ENCODE results near the gene ST3GAL3. TPM values are rescaled to one million over a fixed set of nuclear protein-coding genes. Genes with fewer than 3 reads are reported as not detected.

ST3GAL3 gene
- total and polyA plus RNA-seq, 10 of the 15 experiments (the other 5 are each of a cell fraction or from before 2014, with no cell fraction given): 1.2 to 19.3 (median 11.0) TPM

DNA sequence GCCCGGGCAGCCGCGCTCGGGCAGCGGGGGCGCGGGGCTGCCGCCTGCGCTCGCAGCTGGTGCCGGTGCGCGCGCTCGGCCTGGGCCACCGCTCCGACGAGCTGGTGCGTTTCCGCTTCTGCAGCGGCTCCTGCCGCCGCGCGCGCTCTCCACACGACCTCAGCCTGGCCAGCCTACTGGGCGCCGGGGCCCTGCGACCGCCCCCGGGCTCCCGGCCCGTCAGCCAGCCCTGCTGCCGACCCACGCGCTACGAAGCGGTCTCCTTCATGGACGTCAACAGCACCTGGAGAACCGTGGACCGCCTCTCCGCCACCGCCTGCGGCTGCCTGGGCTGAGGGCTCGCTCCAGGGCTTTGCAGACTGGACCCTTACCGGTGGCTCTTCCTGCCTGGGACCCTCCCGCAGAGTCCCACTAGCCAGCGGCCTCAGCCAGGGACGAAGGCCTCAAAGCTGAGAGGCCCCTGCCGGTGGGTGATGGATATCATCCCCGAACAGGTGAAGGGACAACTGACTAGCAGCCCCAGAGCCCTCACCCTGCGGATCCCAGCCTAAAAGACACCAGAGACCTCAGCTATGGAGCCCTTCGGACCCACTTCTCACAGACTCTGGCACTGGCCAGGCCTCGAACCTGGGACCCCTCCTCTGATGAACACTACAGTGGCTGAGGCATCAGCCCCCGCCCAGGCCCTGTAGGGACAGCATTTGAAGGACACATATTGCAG is 229.3 kb downstream of the ST3GAL3 start:
- peak; percentile 17; the same call in 1 of the 3 replicates for ATAC-seq
- ChIA-PET POLR2A (interaction anchor here (0.6 kb wide), 1 partner anchor 57 kb away, joined by 3 read pairs; no protein-coding TSS in a partner anchor), CTCF (interaction anchor here (0.8 to 19.3 kb wide), 4 partner anchors 173 to 408 kb away, joined by 4 to 1117 read pairs (median 71); partner anchors contain the start of gene KDM4A), RAD21 (ENCODE audit: unreplicated experiment) (interaction anchor here (1.4 to 13.3 kb wide), 3 partner anchors 8 to 170 kb away, joined by 3 to 587 read pairs (median 54); partner anchors contain the start of gene IPO13), SMC1A (ENCODE audit: uncharacterized antibody, unreplicated experiment) (interaction anchor here (1.5 to 8.7 kb wide), 3 partner anchors 83 to 287 kb away, joined by 3 to 481 read pairs (median 6); partner anchors contain the start of gene KDM4A)
- FAIRE-seq: no peak
- peaks cover 11% of the 10 kb centered on the region for H3K4me1 ChIP-seq (ENCODE audit: control insufficient read depth, insufficient read depth, low read length)
- H3K9ac ChIP-seq (ENCODE audit: control insufficient read depth, insufficient read depth, low read length): no peak overlapping the region
- H3K27ac ChIP-seq (ENCODE audit: control insufficient read depth, insufficient read depth): no peak overlapping the region
- no peaks in the 10 kb centered on the region for H4K20me1 ChIP-seq (ENCODE audit: control insufficient read depth, insufficient read depth)
- intact Hi-C loops (cut with micrococcal nuclease; ENCODE audit: unreplicated experiment): no loop called here
- H3K36me3 ChIP-seq (ENCODE audit: control insufficient read depth in 2 of 2, insufficient read depth in 2 of 2, low read length in 1 of 2): no peaks in the 10 kb centered on the region
- no TSS peak for BruUV-seq (replicated peaks)
- no peaks in the 10 kb centered on the region for H3K79me2 ChIP-seq (ENCODE audit: control insufficient read depth, insufficient read depth, low read length)
- TF ChIP-seq, protein P1, sequence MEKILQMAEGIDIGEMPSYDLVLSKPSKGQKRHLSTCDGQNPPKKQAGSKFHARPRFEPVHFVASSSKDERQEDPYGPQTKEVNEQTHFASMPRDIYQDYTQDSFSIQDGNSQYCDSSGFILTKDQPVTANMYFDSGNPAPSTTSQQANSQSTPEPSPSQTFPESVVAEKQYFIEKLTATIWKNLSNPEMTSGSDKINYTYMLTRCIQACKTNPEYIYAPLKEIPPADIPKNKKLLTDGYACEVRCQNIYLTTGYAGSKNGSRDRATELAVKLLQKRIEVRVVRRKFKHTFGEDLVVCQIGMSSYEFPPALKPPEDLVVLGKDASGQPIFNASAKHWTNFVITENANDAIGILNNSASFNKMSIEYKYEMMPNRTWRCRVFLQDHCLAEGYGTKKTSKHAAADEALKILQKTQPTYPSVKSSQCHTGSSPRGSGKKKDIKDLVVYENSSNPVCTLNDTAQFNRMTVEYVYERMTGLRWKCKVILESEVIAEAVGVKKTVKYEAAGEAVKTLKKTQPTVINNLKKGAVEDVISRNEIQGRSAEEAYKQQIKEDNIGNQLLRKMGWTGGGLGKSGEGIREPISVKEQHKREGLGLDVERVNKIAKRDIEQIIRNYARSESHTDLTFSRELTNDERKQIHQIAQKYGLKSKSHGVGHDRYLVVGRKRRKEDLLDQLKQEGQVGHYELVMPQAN (conservative IDR thresholded peaks at IDR 0.05): no peak
- TF ChIP-seq POLR2A (IDR thresholded peaks at IDR 0.05; ENCODE audit: low read depth, low read length) (no peak), EGR1 (IDR thresholded peaks at IDR 0.05; ENCODE audit: borderline replicate concordance in 1 of 2, low read depth in 2 of 2, low read length in 2 of 2) (peak in 1 of 2 experiments; percentile 21; a peak in 1 of 3 replicates), HDAC6 (IDR thresholded peaks at IDR 0.05; ENCODE audit: unreplicated experiment) (peak; percentile 64), MEF2B (IDR thresholded peaks at IDR 0.05; ENCODE audit: partially characterized antibody, poor library complexity, severe bottlenecking) (no peak), SMAD1 (IDR thresholded peaks at IDR 0.05; ENCODE audit: low read depth, partially characterized antibody) (no peak), HDAC2 (IDR thresholded peaks at IDR 0.05) (no peak)
- TF ChIP-seq, protein P2, sequence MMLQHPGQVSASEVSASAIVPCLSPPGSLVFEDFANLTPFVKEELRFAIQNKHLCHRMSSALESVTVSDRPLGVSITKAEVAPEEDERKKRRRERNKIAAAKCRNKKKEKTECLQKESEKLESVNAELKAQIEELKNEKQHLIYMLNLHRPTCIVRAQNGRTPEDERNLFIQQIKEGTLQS (IDR thresholded peaks at IDR 0.05; ENCODE audit: borderline replicate concordance, extremely low read depth, low read depth, low read length): no peak
- TF ChIP-seq, protein P3, sequence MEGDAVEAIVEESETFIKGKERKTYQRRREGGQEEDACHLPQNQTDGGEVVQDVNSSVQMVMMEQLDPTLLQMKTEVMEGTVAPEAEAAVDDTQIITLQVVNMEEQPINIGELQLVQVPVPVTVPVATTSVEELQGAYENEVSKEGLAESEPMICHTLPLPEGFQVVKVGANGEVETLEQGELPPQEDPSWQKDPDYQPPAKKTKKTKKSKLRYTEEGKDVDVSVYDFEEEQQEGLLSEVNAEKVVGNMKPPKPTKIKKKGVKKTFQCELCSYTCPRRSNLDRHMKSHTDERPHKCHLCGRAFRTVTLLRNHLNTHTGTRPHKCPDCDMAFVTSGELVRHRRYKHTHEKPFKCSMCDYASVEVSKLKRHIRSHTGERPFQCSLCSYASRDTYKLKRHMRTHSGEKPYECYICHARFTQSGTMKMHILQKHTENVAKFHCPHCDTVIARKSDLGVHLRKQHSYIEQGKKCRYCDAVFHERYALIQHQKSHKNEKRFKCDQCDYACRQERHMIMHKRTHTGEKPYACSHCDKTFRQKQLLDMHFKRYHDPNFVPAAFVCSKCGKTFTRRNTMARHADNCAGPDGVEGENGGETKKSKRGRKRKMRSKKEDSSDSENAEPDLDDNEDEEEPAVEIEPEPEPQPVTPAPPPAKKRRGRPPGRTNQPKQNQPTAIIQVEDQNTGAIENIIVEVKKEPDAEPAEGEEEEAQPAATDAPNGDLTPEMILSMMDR (IDR thresholded peaks at IDR 0.05 in 2 of 3, conservative IDR thresholded peaks at IDR 0.05 in 1 of 3; ENCODE audit: control insufficient read depth in 2 of 3, extremely low read depth in 1 of 3, insufficient read depth in 1 of 3, low read depth in 3 of 3, low read length in 3 of 3): 0 out of 6 replicates have a peak, but pooled peaks of 1 of the 3 experiments have one; percentile 2
- TF ChIP-seq, protein P4, sequence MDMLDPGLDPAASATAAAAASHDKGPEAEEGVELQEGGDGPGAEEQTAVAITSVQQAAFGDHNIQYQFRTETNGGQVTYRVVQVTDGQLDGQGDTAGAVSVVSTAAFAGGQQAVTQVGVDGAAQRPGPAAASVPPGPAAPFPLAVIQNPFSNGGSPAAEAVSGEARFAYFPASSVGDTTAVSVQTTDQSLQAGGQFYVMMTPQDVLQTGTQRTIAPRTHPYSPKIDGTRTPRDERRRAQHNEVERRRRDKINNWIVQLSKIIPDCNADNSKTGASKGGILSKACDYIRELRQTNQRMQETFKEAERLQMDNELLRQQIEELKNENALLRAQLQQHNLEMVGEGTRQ (IDR thresholded peaks at IDR 0.05; ENCODE audit: borderline replicate concordance, low read depth, low read length): no peak
- H3K27me3 ChIP-seq (replicated peaks in 1 of 2; ENCODE audit: control insufficient read depth in 2 of 2, insufficient read depth in 2 of 2, low read length in 1 of 2): no peaks in the 10 kb centered on the region
- WGBS (ENCODE audit: insufficient coverage, insufficient replicate concordance, low lambda C conversion rate, missing lambda C conversion rate): 20% methylated on average over 40 of the region's 56 CpGs
- in situ Hi-C loops (cut with MboI): loop anchor here (5.0 kb wide), 1 partner anchor 409 kb away; no protein-coding TSS in a partner anchor
- DNase-seq (ENCODE audit: low read depth, low spot score): no peak
- H3K9me3 ChIP-seq (replicated peaks; ENCODE audit: control insufficient read depth, insufficient read depth, low read length): no peaks in the 10 kb centered on the region
- 0 out of 2 replicates have a peak overlapping the region, but pooled peaks have one; percentile 44 for H3K4me3 ChIP-seq
- H3K4me2 ChIP-seq (ENCODE audit: control insufficient read depth, insufficient read depth): peak overlapping the region; percentile 67; the same call in 1 of the 2 replicates
- H2AFZ ChIP-seq (ENCODE audit: control insufficient read depth, low read depth, low read length): peak overlapping the region; percentile 36

Measured in GM12878 (cell line).